IMR-90 (cell line): ENCODE results near the gene SPDYE8.
"Not testable (repeated sequence)": the region's sequence is repeated elsewhere in the genome, so short reads cannot be mapped to it uniquely, and the experiment has no call there.

Experiments used
- POLR2A ChIP-seq: IDR thresholded peaks from 2 replicates; pipeline ENCODE4 v1.6.1; 2012; ENCODE audit warnings: mild to moderate bottlenecking, low read depth, low read length
- RFX5 ChIP-seq: IDR thresholded peaks from 2 replicates; pipeline ENCODE4 v1.8.0; 2012; ENCODE audit warnings: low read depth, mild to moderate bottlenecking, low read length, moderate library complexity

DNA sequence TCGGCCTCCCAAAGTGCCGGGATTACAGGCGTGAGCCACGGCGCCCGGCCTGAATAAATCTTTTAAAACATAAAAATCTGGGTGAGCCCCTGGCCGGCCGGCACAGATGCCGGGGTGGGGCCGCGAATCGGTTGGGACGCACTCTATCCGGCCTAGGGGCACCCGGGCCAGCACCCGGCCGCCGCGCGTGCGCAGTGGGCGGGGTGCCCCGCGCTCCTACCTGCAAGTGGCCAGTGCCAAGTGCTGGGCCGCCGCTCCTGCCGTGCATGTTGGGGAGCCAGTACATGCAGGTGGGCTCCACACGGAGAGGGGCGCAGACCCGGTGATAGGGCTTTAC is 24.2 kb downstream of the SPDYE8 start:
- TF ChIP-seq RFX5, POLR2A: not testable (repeated sequence)
